K562 (cell line): ENCODE data around the gene CNIH3. TPM values are rescaled to one million over a fixed set of nuclear protein-coding genes. Genes with fewer than 3 reads are reported as not detected.

Source experiments
- ATAC-seq: fragments of 200-7000 bp; cut with Tn5 transposase; 3 replicates; pipeline ENCODE4 v1.9.1; 2020; ENCODE audit warnings: moderate library complexity
- BruUV-seq: library from RNA; stranded (reverse); fragments of 400-500 nt; replicated peaks from 2 replicates; lab custom pipeline; 2021; lab: Mats Ljungman, UMichigan
- CTCF ChIA-PET: fragments of 300-600 bp; formaldehyde crosslinking; extraction: SDS; loops from one replicate; lab custom pipeline; 2021; ENCODE audit warnings: low intra/inter-chr PET ratio; lab: Yijun Ruan, JAX
- POLR2A ChIA-PET: fragments of 300-600, 350-650 bp; sonication (Branson Sonifier 250); formaldehyde crosslinking; extraction: SDS; loops from one replicate; lab custom pipeline; 2021; ENCODE audit warnings: antibody characterized with exemption, inconsistent platforms; lab: Yijun Ruan, JAX
- DNase-seq, 4 experiments: peaks; one replicate each; pipeline versions ENCODE4 v3.0.0 to v3.0.0-alpha.2; 2011 to 2018; ENCODE audit warnings: low spot score in 3 of 4, mixed read lengths in 3 of 4; ENCODE audit errors: extremely low read depth in 1 of 4
- FAIRE-seq: peaks from 2 replicates; lab custom pipeline; 2011; peaks lifted over from hg19 to GRCh38; lab: Jason Lieb, UNC
- H2AFZ ChIP-seq: 2 replicates; pipeline ENCODE4 v1.6.0; 2011; ENCODE audit warnings: low read depth, low read length, control low read depth, inconsistent platforms
- H3K27ac ChIP-seq: fragments of 200-600 bp; 3 replicates; pipeline ENCODE4 v1.8.0; 2011; ENCODE audit warnings: low read depth, mild to moderate bottlenecking, control low read depth, inconsistent platforms, low read length, moderate library complexity, mixed read lengths; ENCODE audit errors: extremely low read depth
- H3K27me3 ChIP-seq, 2 experiments: fragments of 300-600 bp in 1 of 2; 2 replicates in 1 of 2; 3 replicates in 1 of 2; pipeline versions ENCODE4 v1.6.0 to v1.8.0; 2011; ENCODE audit warnings: inconsistent platforms in 2 of 2, low read length in 2 of 2, mild to moderate bottlenecking in 1 of 2, mixed read lengths in 1 of 2, moderate library complexity in 1 of 2; ENCODE audit not compliant: control insufficient read depth in 2 of 2, insufficient read depth in 2 of 2
- H3K36me3 ChIP-seq: fragments of 300-600 bp; 3 replicates; pipeline ENCODE4 v1.8.0; 2011; ENCODE audit warnings: mild to moderate bottlenecking, low read length, inconsistent platforms; ENCODE audit not compliant: control insufficient read depth, insufficient read depth
- H3K4me1 ChIP-seq, 2 experiments: fragments of 200-600 bp in 1 of 2; replicated peaks in 1 of 2; 2 replicates in 1 of 2; 3 replicates in 1 of 2; pipeline versions ENCODE4 v1.5.1 to v1.8.0; 2011; ENCODE audit warnings: inconsistent platforms in 2 of 2, low read length in 2 of 2, mild to moderate bottlenecking in 1 of 2, mixed read lengths in 1 of 2, moderate library complexity in 1 of 2; ENCODE audit not compliant: control insufficient read depth in 2 of 2, insufficient read depth in 2 of 2
- H3K4me2 ChIP-seq: 2 replicates; pipeline ENCODE4 v1.6.1; 2011; ENCODE audit warnings: low read length, control low read depth, inconsistent platforms, mixed read lengths; ENCODE audit not compliant: insufficient read depth
- H3K4me3 ChIP-seq: fragments of 200-600 bp; sonication (generic), shearing (Covaris generic); 2 replicates; pipeline ENCODE4 v1.5.1; 2016; ENCODE audit warnings: control low read depth, inconsistent platforms
- H3K79me2 ChIP-seq: fragments of 200-600 bp; 3 replicates; pipeline ENCODE4 v1.8.0; 2011; ENCODE audit warnings: low read length, inconsistent platforms; ENCODE audit not compliant: control insufficient read depth, insufficient read depth
- H3K9ac ChIP-seq, 2 experiments: 2 replicates each; pipeline versions ENCODE4 v1.6.0 to v1.6.1; 2011; ENCODE audit warnings: low read depth in 2 of 2, low read length in 2 of 2, control low read depth in 1 of 2, inconsistent platforms in 1 of 2, mild to moderate bottlenecking in 1 of 2, mixed read lengths in 1 of 2; ENCODE audit not compliant: insufficient read depth in 1 of 2
- H3K9me1 ChIP-seq: one replicate; pipeline ENCODE4 v1.6.0; 2011; ENCODE audit warnings: inconsistent platforms, mild to moderate bottlenecking, low read length, moderate library complexity; ENCODE audit not compliant: control insufficient read depth, insufficient read depth
- H3K9me3 ChIP-seq: replicated peaks from 2 replicates; pipeline ENCODE4 v1.5.1; 2011; ENCODE audit warnings: low read depth, low read length, inconsistent platforms; ENCODE audit not compliant: control insufficient read depth, insufficient read depth
- H4K20me1 ChIP-seq: replicated peaks from 2 replicates; pipeline ENCODE4 v1.6.1; 2011; ENCODE audit warnings: low read length, inconsistent platforms, mixed read lengths; ENCODE audit not compliant: control insufficient read depth, insufficient read depth
- BRD4 ChIP-seq: fragments of 200-600 bp; sonication (generic); IDR thresholded peaks from 2 replicates; pipeline ENCODE4 v1.6.1; 2017; ENCODE audit warnings: inconsistent platforms
- DACH1 ChIP-seq: fragments of 450-650 bp; IDR thresholded peaks from 2 replicates; pipeline ENCODE4 v1.6.1; 2018; ENCODE audit not compliant: partially characterized antibody
- EP400 ChIP-seq: fragments of 450-650 bp; IDR thresholded peaks from 2 replicates; pipeline ENCODE4 v1.6.1; 2017; ENCODE audit warnings: antibody characterized with exemption, mild to moderate bottlenecking, moderate library complexity
- EWSR1 ChIP-seq: fragments of 450-650 bp; IDR thresholded peaks from 2 replicates; pipeline ENCODE4 v1.6.1; 2018; ENCODE audit warnings: borderline replicate concordance, mild to moderate bottlenecking, low read depth, moderate library complexity; ENCODE audit not compliant: partially characterized antibody
- FOSL1 ChIP-seq: fragments of 200-800 bp; sonication (Bioruptor generic); conservative IDR thresholded peaks from 2 replicates; pipeline ENCODE4 v1.6.1; 2016; ENCODE audit warnings: missing genetic modification characterization, missing compliant biosample characterization
- NUFIP1 ChIP-seq: fragments of 450-650 bp; IDR thresholded peaks from 2 replicates; pipeline ENCODE4 v1.6.1; 2018; ENCODE audit not compliant: partially characterized antibody
- RAD21 ChIP-seq, 2 experiments: fragments of 250-450 bp in 1 of 2; fragments of 450-650 bp in 1 of 2; sonication (Bioruptor Pico) in 1 of 2; formaldehyde crosslinking in 1 of 2; IDR thresholded peaks in 1 of 2; conservative IDR thresholded peaks in 1 of 2; 2 replicates each; pipeline versions ENCODE4 v1.4.0 to v1.8.0; 2020 to 2022; ENCODE audit warnings: mild to moderate bottlenecking in 2 of 2, moderate library complexity in 1 of 2
- RB1 ChIP-seq: fragments of 450-650 bp; IDR thresholded peaks from 2 replicates; pipeline ENCODE4 v1.6.1; 2017; ENCODE audit warnings: low read depth, mild to moderate bottlenecking
- RBBP5 ChIP-seq: fragments of 200-600 bp; sonication (generic); IDR thresholded peaks from 2 replicates; pipeline ENCODE4 v1.6.1; 2012; ENCODE audit warnings: borderline replicate concordance, mild to moderate bottlenecking, low read length, control low read depth, inconsistent platforms; ENCODE audit not compliant: insufficient read depth, poor library complexity, severe bottlenecking
- SETDB1 ChIP-seq: IDR thresholded peaks from one replicate; pipeline ENCODE4 v1.6.1; 2012; ENCODE audit warnings: low read length, control low read depth, inconsistent platforms
- SMAD4 ChIP-seq: fragments of 250-450 bp; sonication (Bioruptor Pico); conservative IDR thresholded peaks from 2 replicates; pipeline ENCODE4 v1.8.0; 2021; ENCODE audit warnings: inconsistent platforms, mild to moderate bottlenecking, moderate library complexity
- SPI1 ChIP-seq: IDR thresholded peaks from 2 replicates; pipeline ENCODE4 v1.6.1; 2011; ENCODE audit warnings: low read depth, low read length, control low read depth, borderline replicate concordance
- VEZF1 ChIP-seq: fragments of 200-800 bp; sonication (Bioruptor generic); IDR thresholded peaks from 2 replicates; pipeline ENCODE4 v1.6.1; 2017; ENCODE audit warnings: missing genetic modification characterization, missing compliant biosample characterization
- ZNF217 ChIP-seq: sonication (generic); formaldehyde crosslinking; IDR thresholded peaks from 2 replicates; pipeline ENCODE4 v1.8.0; 2022; ENCODE audit warnings: mild to moderate bottlenecking, missing genetic modification reagents
- ZNF316 ChIP-seq: fragments of 450-650 bp; IDR thresholded peaks from 2 replicates; pipeline ENCODE4 v1.6.1; 2016
- ZNF780A ChIP-seq: fragments of 250-450 bp; sonication (Bioruptor Pico); IDR thresholded peaks from 2 replicates; pipeline ENCODE4 v1.5.0; 2021; ENCODE audit warnings: mild to moderate bottlenecking
- WGBS: fragments of 100-300 bp; shearing (Covaris generic); methylation state at CpG from one replicate; pipeline ENCODE4 v1.1.6; 2016; ENCODE audit warnings: low coverage, mixed read lengths; ENCODE audit not compliant: insufficient coverage; ENCODE audit errors: missing lambda C conversion rate; 5-methylcytosine and 5-hydroxymethylcytosine counted together
- in situ Hi-C: fragments of 300-500 bp; cut with MboI; formaldehyde crosslinking; loops from 4 replicates; pipeline ENCODE4 v1.15.0; 2018; ENCODE audit warnings: inconsistent platforms, mixed read lengths
- intact Hi-C: fragments of 100-400 bp; cut with micrococcal nuclease; formaldehyde crosslinking; loops from 2 replicates; pipeline ENCODE4 v1.14.2; 2022
- polyA plus RNA-seq, 8 experiments: library from polyadenylated mRNA; depleted of rRNA in 4 of 8; stranded (reverse) in 5 of 8; unstranded in 3 of 8; fragments of >200 nt; fragmentation: Nextera tagmentation in 2 of 8; fragmentation: Illumina TruSeq in 1 of 8; extraction: Ambion mirVana in 2 of 8; extraction: Trizol in 1 of 8; gene quantifications; 2 replicates each; pipeline versions ENCODE4 v1.2.1 to v1.2.3, GENCODE V29; 2011 to 2014; ENCODE audit warnings: inconsistent platforms in 1 of 8, missing spikeins in 1 of 8
- total RNA-seq, 7 experiments: library from RNA; depleted of rRNA in 6 of 7; stranded (reverse); fragments of >200 nt in 6 of 7; fragmentation: Illumina TruSeq in 2 of 7; extraction: Trizol in 2 of 7; gene quantifications; 2 replicates each; pipeline versions ENCODE4 v1.2.1 to v1.2.3, GENCODE V29; 2011 to 2021; ENCODE audit warnings: low replicate concordance in 1 of 7
- TF ChIP-seq, protein P1 (sequence below): fragments of 450-650 bp; formaldehyde crosslinking; IDR thresholded peaks from 2 replicates; pipeline ENCODE4 v1.4.0; 2022; ENCODE audit warnings: missing genetic modification characterization
- TF ChIP-seq, protein P2 (sequence below): fragments of 250-450 bp; sonication (Bioruptor Pico); IDR thresholded peaks from 2 replicates; pipeline ENCODE4 v1.8.0; 2021; ENCODE audit warnings: mild to moderate bottlenecking, moderate library complexity

Gene CNIH3
- total and polyA plus RNA-seq, 9 of the 15 experiments (the other 6 are each of a cell fraction or from before 2014, with no cell fraction given) = 0.14 to 1.8 (median 0.79) TPM

DNA sequence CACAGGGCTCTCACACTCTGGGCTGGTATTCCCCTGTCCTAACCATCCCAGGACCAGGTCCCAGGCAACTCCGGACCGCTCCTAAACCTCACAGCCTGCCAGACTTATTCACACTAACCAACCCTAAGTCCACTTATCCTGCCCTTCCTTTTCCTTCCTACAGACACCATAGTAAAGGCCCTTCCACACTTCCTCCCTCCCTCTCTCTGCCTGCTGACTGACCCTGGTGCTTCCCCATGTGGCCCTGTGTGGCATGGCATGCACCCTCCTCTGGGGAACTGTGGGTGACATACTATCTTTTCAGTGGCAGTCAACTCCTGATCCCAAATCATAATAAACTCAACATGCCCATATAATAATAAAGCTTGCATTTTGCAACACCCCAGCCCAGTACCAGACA lies 158.3 kb downstream of the CNIH3 start:
- H4K20me1 ChIP-seq = no peaks in the 10 kb centered on the region
- H3K27ac ChIP-seq = no peak overlapping the region
- H3K36me3 ChIP-seq = no peaks in the 10 kb centered on the region
- no peak overlapping the region for H3K9ac ChIP-seq
- H3K4me1 ChIP-seq = no peaks in the 10 kb centered on the region
- WGBS = 0% methylated on average over 2 of the region's 2 CpGs
- DNase-seq (no peak), ATAC-seq (peak; percentile 83), FAIRE-seq (no peak)
- intact Hi-C loops (no loop called here), in situ Hi-C loops (no loop called here)
- no peaks in the 10 kb centered on the region for H3K9me1 ChIP-seq
- no peak overlapping the region for H3K4me2 ChIP-seq
- ChIA-PET CTCF (no interaction called here), POLR2A (interaction anchor here (0.8 kb wide), 1 partner anchor 23 kb away, joined by 3 read pairs; no protein-coding TSS in a partner anchor)
- BruUV-seq = no TSS peak
- no peaks in the 10 kb centered on the region for H3K79me2 ChIP-seq
- H2AFZ ChIP-seq = no peak overlapping the region
- H3K4me3 ChIP-seq = no peak overlapping the region
- H3K27me3 ChIP-seq = peaks cover 0 to 10% of the 10 kb centered on the region in 2 experiments; a peak in 2 of 5 replicates
- no peaks in the 10 kb centered on the region for H3K9me3 ChIP-seq
- TF ChIP-seq, protein P1, sequence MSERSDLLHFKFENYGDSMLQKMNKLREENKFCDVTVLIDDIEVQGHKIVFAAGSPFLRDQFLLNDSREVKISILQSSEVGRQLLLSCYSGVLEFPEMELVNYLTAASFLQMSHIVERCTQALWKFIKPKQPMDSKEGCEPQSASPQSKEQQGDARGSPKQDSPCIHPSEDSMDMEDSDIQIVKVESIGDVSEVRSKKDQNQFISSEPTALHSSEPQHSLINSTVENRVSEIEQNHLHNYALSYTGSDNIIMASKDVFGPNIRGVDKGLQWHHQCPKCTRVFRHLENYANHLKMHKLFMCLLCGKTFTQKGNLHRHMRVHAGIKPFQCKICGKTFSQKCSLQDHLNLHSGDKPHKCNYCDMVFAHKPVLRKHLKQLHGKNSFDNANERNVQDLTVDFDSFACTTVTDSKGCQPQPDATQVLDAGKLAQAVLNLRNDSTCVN (CRISPR knock-in tag) = no peak
- no peak for TF ChIP-seq NUFIP1
- TF ChIP-seq, protein P2, sequence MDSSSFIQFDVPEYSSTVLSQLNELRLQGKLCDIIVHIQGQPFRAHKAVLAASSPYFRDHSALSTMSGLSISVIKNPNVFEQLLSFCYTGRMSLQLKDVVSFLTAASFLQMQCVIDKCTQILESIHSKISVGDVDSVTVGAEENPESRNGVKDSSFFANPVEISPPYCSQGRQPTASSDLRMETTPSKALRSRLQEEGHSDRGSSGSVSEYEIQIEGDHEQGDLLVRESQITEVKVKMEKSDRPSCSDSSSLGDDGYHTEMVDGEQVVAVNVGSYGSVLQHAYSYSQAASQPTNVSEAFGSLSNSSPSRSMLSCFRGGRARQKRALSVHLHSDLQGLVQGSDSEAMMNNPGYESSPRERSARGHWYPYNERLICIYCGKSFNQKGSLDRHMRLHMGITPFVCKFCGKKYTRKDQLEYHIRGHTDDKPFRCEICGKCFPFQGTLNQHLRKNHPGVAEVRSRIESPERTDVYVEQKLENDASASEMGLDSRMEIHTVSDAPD (CRISPR knock-in tag) = no peak
- no peak for TF ChIP-seq FOSL1
- TF ChIP-seq ZNF780A (CRISPR knock-in tag) = no peak
- no peak for TF ChIP-seq ZNF217 (CRISPR knock-in tag)
- TF ChIP-seq SPI1 = peak; percentile 56; the same call in 1 of the 2 replicates
- no peak for TF ChIP-seq RB1
- TF ChIP-seq ZNF316 = no peak
- peak; percentile 34; the same call in 1 of the 2 replicates for TF ChIP-seq VEZF1
- TF ChIP-seq SETDB1 = no peak
- peak in 1 of 2 experiments; percentile 24; a peak in 2 of 4 replicates for TF ChIP-seq RAD21 (CRISPR knock-in tag; conservative IDR thresholded peaks at IDR 0.05 in 1 of 2, IDR thresholded peaks at IDR 0.05 in 1 of 2)
- TF ChIP-seq BRD4 = no peak
- TF ChIP-seq SMAD4 (CRISPR knock-in tag) = no peak
- no peak for TF ChIP-seq DACH1
- no peak for TF ChIP-seq EP400
- TF ChIP-seq EWSR1 = no peak
- TF ChIP-seq RBBP5 = no peak
